GM18907 (cell line): ENCODE data around the gene VEGFC.

Experiments
- ATAC-seq: cut with Tn5 transposase; IDR thresholded peaks from one replicate; pipeline ENCODE4 v1.9.1; 2021; ENCODE audit warnings: mild to moderate bottlenecking, moderate library complexity; ENCODE audit not compliant: unreplicated experiment

VEGFC gene

DNA sequence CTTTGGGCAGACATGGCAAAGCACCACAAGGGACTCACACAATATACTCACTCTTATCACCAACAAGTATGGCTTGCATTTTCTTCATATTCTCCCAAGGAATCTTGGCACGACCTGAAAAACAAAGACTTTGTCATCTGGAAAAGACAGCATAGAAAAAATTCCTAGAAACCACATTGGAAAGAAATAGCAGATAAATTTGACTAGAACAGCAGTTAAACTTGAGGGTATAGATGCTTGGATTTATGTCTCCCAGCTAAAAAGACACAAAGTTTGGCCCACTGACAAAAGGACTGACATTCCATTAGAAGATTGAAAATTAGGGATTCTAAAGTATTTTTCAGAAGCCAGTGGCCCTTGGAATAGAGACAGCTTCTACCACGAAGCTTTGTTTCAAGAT is 6.9 kb upstream of the VEGFC start:
- no peak for ATAC-seq

DNA sequence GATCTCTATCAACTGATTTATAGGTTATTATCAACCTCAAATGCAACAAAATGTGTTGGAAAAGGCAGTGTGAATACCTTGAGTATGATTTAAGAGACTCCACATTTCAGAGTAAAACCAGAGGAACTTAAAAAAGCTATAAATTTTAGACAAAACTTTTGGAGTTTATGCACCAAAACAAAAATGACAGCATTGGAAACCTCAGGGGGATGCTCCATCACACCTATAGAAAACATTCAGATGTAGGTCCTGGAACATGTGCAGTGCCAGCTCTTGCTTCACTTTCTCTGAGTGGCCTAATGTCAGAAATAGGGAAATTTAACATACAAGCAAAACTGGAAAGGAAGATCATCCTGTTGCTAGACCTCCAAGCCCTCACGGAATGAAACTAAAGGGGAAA is 5.8 kb upstream of the VEGFC start:
- ATAC-seq, result no peak

DNA sequence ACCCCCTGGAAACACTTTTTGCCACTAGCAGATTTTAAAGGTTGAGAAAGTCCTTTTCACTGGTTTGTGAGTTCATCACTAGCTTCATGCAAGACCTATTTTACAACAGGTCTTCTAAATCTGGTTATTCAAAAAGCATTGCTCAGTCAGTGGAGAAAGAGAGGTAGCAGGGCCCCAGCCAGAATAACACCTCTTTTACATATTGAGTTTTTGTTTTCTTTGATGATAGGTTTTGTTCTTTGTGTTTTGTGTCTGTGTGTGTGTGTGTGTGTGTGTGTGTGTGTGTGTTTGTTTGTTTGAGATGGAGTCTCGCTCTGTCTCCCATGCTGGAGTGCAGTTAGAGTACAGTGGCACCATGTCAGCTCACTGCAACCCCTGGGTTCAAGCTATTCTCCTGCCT is 2.7 kb upstream of the VEGFC start:
- no peak for ATAC-seq

DNA sequence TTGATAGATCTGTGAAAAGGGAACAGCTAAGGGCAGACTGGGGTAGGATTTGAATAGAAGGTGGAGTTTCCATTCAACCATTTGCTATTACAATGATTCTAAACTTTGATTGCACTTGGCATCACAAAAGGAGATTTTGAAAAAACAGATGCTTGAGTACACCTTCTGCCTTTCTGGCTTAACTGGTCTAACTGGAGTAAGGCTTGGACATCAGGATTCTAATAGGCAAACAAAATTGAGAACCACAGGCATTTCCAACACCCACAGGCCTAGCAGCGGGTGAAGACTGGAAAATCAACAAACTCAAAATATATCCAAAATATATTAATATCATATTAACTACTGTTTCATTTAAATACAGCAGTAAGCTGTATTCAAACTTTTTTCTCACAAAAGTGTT is 1.9 kb upstream of the VEGFC start:
- no peak for ATAC-seq

DNA sequence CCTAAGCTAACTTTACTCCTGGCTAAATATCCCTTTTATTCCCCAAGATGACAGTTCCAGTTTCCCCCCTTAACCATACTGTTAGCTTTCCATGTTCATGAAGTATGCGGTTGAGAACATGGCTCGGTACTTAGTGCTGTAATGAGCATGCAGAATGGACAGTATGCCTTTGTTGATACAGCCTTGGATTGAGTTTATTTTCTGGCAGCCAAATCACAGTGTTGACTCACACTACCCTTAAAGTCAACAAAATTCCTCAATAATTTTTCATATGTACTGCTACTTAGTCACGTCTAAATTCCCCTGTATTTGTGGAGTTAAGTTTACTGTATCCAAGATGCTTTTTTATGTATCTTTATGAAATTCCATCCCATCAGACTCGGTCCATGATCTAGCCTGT is 1.4 kb upstream of the VEGFC start:
- ATAC-seq, result no peak

DNA sequence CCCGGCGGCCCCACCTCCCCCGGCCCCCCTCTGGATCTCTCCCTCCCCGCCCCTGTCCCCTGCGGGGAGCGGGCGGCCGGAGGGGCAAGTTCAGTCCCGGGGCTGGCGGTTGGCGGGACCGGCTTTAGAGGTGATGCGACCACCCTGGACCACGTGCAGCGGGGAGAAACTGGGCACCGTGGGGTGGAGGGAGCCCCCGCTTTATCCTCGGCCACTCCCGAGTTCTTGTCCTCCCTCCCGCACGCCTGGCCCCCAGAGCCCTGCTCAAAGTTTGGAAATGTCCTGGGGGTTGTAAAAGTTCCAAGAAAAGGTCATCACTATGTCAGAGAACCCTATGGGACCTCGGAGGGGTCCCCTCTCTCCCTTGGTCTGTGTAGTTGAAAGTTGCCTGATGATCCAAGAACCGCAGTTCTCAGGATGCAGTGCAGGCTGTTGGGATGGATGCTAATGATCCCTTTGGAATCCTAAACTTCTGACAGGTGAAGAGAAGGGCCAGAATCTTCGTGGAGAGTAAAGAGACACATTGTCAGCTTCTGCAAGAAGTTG is 411 bp upstream of the VEGFC start:
- ATAC-seq, result no peak

DNA sequence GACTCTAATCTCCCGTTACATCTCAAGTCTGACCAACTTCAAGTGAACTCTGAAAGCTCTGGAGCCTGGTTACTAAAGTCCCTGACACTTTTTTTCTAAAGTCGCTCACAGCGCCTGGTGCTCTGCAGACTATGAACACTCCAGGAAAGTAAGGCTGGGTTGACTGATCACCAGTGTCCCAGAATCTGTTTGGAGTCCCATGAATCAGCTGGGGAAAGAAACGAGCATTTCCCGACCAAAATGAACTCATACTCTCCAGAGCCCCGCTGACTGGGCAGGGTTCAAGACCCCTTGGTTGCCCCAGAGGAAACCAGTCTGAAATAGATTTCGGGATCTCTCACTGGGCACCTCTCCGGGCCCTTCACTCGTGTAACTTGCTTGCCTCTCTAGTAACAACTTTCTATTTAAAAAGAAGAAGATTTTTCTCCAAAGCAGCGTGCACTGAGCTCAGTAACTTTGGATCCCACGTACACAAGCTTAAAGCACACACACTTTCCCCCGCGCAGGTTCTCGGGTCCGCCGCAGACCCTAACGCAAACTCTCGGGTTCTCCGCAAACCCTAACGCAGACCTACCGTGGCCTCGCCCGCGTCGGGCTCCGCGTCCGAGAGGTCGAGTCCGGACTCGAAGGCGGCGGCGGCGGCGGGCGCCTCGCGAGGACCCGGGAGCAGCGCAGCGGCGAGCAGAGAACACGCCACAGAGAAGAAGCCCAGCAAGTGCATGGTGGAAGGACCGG is 964 bp downstream of the VEGFC start:
- peak; percentile 34 for ATAC-seq

DNA sequence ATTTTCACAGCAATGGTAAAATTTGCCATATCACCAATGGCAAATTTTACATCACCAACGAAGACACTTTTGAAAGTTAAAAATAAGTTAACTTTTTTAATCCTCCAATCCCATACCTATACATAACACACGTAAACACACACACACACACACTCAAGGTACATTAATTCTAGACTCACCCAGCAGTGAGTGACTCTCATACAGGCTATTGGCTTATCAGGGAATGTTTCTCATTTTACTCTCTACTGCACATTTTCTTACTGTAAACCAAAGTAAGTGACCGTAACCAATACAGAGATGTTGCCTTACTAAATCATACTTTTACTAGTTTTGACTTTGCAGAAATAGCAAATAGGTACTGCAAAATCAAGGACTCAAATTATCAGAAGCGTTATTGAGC is 2.3 kb downstream of the VEGFC start:
- no peak for ATAC-seq

DNA sequence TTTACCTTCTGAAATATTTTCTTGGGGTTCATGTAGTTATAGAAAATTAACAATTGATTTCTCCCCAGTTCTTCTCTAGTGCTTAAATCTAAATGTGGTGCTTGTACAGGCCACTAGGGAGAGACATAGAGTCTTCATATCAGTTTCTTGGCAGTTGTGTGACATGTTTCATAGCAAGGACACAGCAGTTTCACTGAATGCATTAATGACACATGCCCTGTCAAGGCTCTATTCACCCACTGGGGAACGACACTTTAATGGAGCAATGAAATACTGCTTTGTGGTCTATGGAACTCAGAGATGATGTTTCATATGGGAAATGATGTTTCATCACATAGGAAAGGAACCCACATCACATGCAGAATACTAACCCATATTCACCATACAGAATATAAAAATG is 2.8 kb downstream of the VEGFC start:
- ATAC-seq, result peak; percentile 71

DNA sequence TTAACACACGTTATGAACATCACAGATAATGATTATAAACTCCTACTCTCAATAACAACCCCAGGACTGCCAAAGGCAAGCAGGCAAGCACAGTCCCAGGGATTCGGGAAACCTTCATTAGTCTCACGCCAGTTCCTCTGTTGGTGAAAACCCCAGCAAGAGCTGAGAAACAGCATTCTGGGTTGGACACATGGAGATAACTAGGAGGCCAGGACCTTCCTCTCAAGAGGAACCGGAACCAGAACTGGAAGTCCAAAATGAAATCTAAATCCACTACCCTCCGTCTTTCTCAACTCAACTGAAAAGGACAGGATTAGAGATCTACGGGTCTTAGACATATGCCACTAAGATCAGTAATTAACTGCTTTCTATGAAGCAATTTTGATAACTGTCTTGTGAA is 3.8 kb downstream of the VEGFC start:
- ATAC-seq, result no peak

DNA sequence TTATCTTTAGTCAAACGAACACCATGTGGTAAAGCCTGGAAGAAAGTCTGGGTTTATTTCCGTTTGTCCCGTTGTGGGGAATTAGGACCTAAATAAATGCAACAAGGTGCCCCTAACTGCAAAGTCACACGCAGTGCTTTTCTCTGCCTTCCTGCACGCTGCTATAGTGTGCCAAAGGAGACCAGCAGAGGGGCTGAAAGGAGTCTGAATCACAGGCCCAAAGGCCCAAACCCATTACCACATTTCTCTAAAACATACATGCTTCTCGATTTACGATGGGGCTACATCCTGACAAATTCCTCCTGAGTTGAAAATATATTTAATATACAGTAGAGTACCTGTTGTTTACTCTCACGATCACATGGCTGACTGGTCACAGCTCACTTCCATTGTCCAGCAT is 4.5 kb downstream of the VEGFC start:
- no peak for ATAC-seq

DNA sequence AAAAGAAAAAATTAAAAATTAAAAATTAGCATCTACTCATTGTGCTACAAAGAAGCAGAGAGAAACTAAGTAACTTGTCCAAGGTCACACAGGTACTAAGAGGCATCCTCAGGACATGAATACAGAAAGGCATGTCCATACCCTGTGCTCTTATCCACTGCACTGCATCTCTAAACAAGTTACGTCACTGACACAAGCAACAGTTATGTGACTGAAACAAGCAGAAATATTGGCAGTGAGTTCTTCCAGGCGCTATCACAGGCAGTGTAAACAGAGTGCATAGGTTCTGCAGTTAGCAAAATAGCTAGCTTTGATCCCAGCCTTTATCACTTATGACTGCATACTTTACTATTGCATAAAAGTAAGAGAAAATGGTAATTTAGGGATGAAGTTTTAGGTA is 7.9 kb downstream of the VEGFC start:
- ATAC-seq, result no peak

DNA sequence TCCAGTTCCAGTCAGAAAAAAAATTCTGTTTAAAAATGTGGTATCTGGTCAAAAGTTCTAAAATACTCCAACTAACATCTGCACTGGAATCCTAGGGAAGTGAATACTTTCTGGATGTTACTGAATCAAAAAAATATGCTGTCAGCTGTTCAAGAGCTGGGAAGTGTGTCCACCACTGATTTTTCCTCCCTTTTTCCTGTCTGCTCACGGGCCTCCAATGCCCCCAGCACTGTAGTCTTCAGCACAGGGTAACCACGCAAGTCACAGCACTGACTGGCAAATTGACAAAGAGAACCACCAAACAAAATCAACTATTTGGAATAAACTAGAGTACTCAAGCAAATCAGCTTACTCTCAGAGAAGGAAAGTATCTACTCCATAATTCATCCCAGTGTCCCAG is 9.9 kb downstream of the VEGFC start:
- ATAC-seq, result no peak

DNA sequence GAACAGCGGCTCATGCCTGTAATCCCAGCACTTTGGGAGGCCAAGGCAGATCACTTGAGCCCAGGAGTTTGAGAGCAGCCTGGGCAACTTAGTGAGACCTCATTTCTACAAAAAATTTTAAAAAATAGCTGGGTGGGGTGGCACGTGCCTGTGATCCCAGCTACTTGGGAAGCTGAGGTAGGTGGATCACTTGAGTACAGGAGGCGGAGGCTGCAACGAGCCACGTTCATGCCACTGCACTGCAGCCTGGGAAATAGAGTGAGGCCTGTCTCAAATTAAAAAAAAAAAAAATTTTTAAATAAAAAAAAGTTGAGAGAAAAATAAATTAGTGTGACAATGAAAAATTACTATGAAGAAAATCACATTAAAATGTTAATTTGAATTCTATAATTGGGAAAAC is 10.5 kb downstream of the VEGFC start:
- no peak for ATAC-seq

DNA sequence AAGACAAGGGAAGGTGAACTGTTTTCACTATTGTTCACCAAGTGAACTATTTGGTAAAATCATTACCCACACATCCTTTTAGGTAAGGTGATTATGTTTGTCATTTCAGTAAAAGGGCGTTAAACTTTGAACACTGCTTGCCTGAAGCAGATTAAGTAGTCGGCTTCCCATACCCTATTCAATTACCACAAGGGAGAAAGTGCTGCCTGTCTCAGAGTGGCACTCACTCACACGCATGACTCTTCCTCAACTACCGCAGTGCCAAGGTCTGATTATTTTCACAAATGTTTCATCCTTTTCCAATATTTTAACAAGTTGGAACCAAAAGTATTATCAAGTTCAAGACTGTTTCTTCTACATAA is 11.0 kb downstream of the VEGFC start:
- ATAC-seq, result no peak

DNA sequence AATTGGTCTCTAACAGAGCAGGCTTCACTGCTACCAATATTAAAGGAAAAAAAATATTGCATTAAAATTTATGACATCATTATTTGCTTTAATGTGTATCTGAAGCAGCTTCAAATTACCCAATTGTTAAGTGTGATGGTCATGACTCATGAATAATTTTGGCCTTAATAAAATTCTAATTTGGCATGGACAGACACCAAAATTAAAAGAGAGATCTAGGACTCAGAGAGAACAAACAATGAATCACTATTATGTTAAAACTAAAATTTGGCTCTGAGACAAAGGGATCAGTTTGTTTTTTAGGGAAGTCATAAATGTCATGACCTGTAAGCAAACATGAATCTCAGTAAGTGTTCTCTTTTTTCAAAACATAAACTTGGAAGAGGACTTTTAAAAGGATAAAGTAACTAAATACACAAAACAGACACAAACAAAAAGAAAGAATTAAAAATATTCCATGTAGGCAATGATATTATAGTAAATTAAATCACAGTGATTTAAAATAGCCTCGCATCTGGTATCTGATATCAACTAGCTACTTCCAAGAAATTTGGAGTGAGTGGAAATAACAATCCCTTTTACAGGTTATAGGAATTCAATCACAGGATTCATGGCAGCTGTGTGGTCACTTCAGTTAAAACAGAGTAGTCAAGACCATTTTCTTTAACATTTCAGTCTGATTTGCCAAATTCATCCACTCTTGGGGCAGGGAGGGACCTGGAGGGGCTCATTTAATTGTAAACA is 11.6 kb downstream of the VEGFC start:
- no peak for ATAC-seq

DNA sequence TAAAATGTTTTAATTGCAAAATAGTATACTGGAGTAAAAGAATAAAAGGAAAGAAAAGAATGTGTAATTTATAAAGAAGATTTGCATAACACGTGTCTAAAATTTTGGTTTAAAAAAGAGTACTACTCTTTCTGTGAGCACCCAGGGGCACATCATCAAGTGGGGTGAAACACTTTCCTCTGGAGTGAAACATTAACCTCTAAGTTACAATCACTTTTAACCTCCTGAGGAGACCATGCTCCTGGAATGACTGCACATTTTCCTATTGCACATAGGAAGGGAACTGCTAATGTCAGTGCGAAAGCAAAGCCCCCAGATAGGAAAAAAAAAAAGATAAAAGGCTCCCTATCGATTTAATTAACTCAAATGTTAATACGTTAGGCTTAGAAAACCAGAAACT is 13.3 kb downstream of the VEGFC start:
- no peak for ATAC-seq

DNA sequence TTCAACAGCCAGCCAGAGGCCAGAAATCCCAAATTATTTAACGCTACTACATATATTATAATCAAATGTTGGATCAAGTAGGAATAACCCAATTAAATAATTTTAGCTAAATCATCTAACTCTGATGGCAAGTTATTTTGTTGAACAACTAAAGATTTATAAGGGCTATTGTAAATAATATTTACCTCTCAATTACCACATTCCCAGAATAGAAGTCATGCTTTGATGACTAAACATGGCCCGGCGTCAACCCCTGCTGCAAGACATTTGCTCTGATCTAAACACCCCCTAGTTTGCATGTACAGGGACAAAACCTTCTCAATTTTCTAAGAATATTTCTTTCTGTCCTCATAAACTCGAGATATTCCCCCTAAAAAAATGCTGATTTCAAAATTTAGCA is 14.2 kb downstream of the VEGFC start:
- ATAC-seq, result no peak

DNA sequence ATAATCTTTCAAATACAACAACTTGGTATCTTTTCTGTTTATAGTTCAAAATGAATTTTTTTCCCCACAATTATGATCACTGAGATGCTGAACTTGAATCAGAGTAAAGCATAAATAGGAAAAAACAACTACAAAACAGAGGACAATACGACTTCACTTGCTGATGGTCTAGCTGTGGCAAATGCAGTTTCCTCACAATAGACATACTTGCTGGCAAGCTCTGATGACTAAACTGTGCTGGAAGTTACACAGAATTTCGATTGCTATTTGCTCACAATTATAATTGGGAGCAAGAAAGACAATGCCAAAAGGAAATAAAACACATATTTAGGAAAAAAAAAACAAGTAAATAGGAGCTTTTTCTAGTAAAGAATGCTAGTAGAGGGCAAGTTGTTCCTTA is 14.7 kb downstream of the VEGFC start:
- no peak for ATAC-seq

DNA sequence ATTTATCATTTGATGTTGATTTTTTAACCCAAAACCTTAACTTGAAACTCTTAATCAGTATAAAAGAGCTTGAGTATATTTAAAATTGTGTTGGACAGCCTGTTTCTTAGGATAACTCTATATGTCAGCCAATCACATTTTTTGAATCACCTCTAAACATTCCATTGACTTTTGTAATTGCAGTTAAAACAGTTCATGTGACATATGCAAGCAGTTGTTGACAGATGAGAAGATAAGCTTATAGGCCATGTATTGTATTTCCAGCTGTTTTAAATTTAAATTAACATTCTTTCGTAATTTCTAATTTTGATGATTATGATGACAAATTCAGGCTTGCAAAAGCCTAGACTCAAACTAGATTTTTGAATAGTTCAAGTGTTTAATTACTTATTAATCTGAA is 17.4 kb downstream of the VEGFC start:
- ATAC-seq, result no peak

DNA sequence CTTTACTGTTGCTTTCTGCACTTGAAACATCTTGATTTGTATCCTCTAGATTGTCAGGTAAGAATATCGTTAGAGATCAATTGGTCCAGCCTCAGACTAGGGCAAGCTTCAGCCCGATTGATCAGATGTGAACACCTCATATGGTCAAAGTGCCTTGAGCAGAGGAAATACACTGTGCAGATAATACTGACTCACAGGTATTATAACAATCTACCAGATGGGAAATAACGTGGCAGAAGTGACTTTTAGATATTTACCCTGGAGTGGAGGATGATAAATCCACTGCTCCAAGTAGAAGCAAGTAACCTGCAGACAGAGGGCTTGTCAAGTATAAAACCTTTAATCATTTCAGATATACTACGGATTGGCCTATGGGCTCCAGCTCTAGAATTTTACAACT is 17.9 kb downstream of the VEGFC start:
- ATAC-seq, result no peak

DNA sequence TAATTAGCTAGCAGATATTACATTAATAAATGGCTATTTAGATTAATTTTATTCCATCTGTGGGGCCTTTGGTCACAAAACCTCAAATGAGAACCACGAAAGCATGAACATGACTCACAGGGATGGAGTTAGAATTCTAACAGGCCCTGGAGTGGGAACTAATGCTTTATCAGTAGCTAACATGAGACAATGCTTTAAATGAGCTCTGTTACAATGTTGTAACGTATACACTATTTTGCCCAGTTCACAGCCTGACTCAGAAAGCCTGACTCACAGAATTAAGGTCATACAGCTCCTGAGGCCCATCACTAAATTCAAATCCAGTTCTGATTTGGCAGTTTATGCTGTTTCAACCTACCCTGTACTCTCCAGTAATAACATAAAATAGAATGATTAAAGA is 23.2 kb downstream of the VEGFC start:
- ATAC-seq, result no peak

DNA sequence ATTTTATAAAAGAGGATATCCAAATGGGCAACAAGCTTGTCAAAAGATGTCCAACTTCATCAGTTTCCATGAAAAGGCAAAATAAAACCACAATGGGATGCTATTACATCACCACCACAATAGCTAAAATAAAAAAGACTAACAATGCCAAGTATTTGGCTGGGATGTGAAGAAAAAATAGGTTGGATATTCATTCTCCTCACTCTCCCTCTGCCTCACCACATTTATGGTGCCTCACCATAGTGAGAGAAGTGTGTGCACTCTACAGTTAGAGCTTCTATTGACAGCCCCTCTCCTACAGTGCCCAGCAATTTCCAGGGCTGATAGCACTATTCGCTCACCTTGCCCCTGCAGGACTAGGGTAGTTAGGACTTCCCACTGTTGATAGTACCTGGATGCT is 25.5 kb downstream of the VEGFC start:
- no peak for ATAC-seq
